NB4 (cell line): ENCODE data around the gene FPR2.

Experiments
- CTCF ChIP-seq: IDR thresholded peaks from one replicate; pipeline ENCODE4 v1.5.1; 2012; ENCODE audit warnings: low read depth, low read length
- MAX ChIP-seq: IDR thresholded peaks from 2 replicates; pipeline ENCODE4 v1.6.1; 2011; ENCODE audit warnings: low read depth, low read length
- MYC ChIP-seq: IDR thresholded peaks from 2 replicates; pipeline ENCODE4 v1.6.1; 2011; ENCODE audit warnings: low read depth, low read length
- POLR2A ChIP-seq: IDR thresholded peaks from 2 replicates; pipeline ENCODE4 v1.6.1; 2011; ENCODE audit warnings: mild to moderate bottlenecking; ENCODE audit not compliant: insufficient read length; ENCODE audit errors: extremely low read depth

DNA sequence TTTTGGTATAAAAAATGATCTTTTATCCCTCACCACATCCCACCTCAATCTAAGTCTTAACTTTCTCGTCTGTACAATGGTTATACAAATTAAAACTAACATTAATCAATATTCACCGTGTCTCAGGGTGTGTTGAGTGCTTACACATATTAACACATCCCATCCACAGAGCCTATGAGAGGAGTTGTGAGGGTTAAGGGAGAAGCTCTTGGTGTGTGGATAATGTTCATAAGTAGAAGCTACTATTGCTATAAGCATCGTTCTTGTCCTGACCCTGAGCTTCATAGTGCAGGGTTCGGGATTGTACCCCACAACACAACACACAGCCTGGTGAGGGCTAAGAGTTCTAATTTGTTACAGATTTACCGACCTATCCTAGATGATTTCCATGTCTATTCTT is 36.5 kb downstream of the FPR2 start:
- TF ChIP-seq CTCF = no peak
- no peak for TF ChIP-seq POLR2A
- TF ChIP-seq MAX = no peak
- no peak for TF ChIP-seq MYC
